HepG2 (cell line): ENCODE results near the gene P4HA3. TPM values are rescaled to one million over a fixed set of nuclear protein-coding genes. Genes with fewer than 3 reads are reported as not detected.

Experiments
- ATAC-seq: fragments of 200-7000 bp; cut with Tn5 transposase; 3 replicates; pipeline ENCODE4 v1.9.1; 2020; ENCODE audit warnings: mild to moderate bottlenecking, moderate library complexity
- Bru-seq: library from RNA; stranded (reverse); fragments of 400-500 nt; gene quantifications from one replicate; lab custom pipeline; 2021; lab: Mats Ljungman, UMichigan
- BruChase-seq, 2 experiments: library from RNA; stranded (reverse); fragments of 400-500 nt; gene quantifications; one replicate each; lab custom pipeline; 2021; lab: Mats Ljungman, UMichigan
- BruUV-seq: library from RNA; stranded (reverse); fragments of 400-500 nt; replicated peaks from 2 replicates; lab custom pipeline; 2021; lab: Mats Ljungman, UMichigan
- CTCF ChIA-PET: fragments of 300-600 bp; formaldehyde crosslinking; extraction: SDS; loops from one replicate; lab custom pipeline; 2021; ENCODE audit warnings: low total read pairs, inconsistent platforms, low intra/inter-chr PET ratio; lab: Yijun Ruan, JAX
- POLR2A ChIA-PET: fragments of 350-600 bp; sonication (Branson Sonifier 250); formaldehyde crosslinking; loops from one replicate; lab custom pipeline; 2020; ENCODE audit warnings: antibody characterized with exemption, inconsistent platforms; lab: Yijun Ruan, JAX
- DNase-seq: peaks from one replicate; pipeline ENCODE4 v3.0.0-alpha.2; 2015; ENCODE audit warnings: low spot score
- FAIRE-seq: peaks from 3 replicates; lab custom pipeline; 2011; peaks lifted over from hg19 to GRCh38; lab: Jason Lieb, UNC
- H2AFZ ChIP-seq: one replicate; pipeline ENCODE4 v1.6.1; 2011; ENCODE audit warnings: low read length, inconsistent platforms
- H3K27ac ChIP-seq: fragments of 300-600 bp; 3 replicates; pipeline ENCODE4 v1.8.0; 2011; ENCODE audit warnings: mixed run types, mild to moderate bottlenecking, mixed read lengths, low read length, inconsistent platforms; ENCODE audit not compliant: insufficient read depth; ENCODE audit errors: extremely low read length
- H3K27me3 ChIP-seq, 2 experiments: fragments of 200-600 bp in 1 of 2; 2 replicates in 1 of 2; 3 replicates in 1 of 2; pipeline versions ENCODE4 v1.6.0 to v1.8.0; 2011; ENCODE audit warnings: low read length in 2 of 2, mild to moderate bottlenecking in 2 of 2, moderate library complexity in 2 of 2, inconsistent platforms in 1 of 2; ENCODE audit not compliant: insufficient read depth in 2 of 2, control insufficient read depth in 1 of 2
- H3K36me3 ChIP-seq, 2 experiments: fragments of 200-600 bp in 1 of 2; replicated peaks in 1 of 2; 2 replicates in 1 of 2; 3 replicates in 1 of 2; pipeline versions ENCODE4 v1.5.1 to v1.8.0; 2011; ENCODE audit warnings: low read length in 2 of 2, inconsistent platforms in 1 of 2; ENCODE audit not compliant: insufficient read depth in 2 of 2, control insufficient read depth in 1 of 2
- H3K4me1 ChIP-seq: 2 replicates; pipeline ENCODE4 v1.5.1; 2012; ENCODE audit warnings: low read length, inconsistent platforms; ENCODE audit not compliant: insufficient read depth
- H3K4me2 ChIP-seq: 2 replicates; pipeline ENCODE4 v1.6.0; 2011; ENCODE audit warnings: low read depth, low read length, inconsistent platforms
- H3K4me3 ChIP-seq, 3 experiments: fragments of 200-600 bp in 1 of 3; sonication (generic), shearing (Covaris generic) in 1 of 3; replicated peaks in 1 of 3; 2 replicates each; pipeline ENCODE4 v1.5.1; 2011 to 2016; ENCODE audit warnings: low read length in 3 of 3, inconsistent platforms in 2 of 3, low read depth in 2 of 3, mild to moderate bottlenecking in 2 of 3, control low read depth in 1 of 3, mixed read lengths in 1 of 3; ENCODE audit not compliant: insufficient read depth in 1 of 3
- H3K79me2 ChIP-seq: one replicate; pipeline ENCODE4 v1.6.1; 2011; ENCODE audit warnings: low read length, inconsistent platforms; ENCODE audit not compliant: insufficient read depth
- H3K9ac ChIP-seq: 2 replicates; pipeline ENCODE4 v1.6.0; 2011; ENCODE audit warnings: mild to moderate bottlenecking, low read depth, low read length, inconsistent platforms; ENCODE audit not compliant: insufficient read depth
- H3K9me3 ChIP-seq: 2 replicates; pipeline ENCODE4 v1.5.1; 2012; ENCODE audit warnings: mild to moderate bottlenecking, low read length
- H4K20me1 ChIP-seq: 2 replicates; pipeline ENCODE4 v1.6.0; 2011; ENCODE audit warnings: inconsistent platforms, mild to moderate bottlenecking, low read length, moderate library complexity; ENCODE audit not compliant: insufficient read depth
- HNRNPLL ChIP-seq: fragments of 200-400 bp; formaldehyde crosslinking; IDR thresholded peaks from 2 replicates; pipeline ENCODE4 v1.6.1; 2017; ENCODE audit warnings: mild to moderate bottlenecking, low read depth, low read length; ENCODE audit not compliant: poor library complexity, severe bottlenecking
- MEIS1 ChIP-seq: sonication (generic); formaldehyde crosslinking; IDR thresholded peaks from 2 replicates; pipeline ENCODE4 v1.9.0; 2021; ENCODE audit warnings: mild to moderate bottlenecking, missing genetic modification reagents, moderate library complexity, borderline replicate concordance
- SOX13 ChIP-seq, 3 experiments: fragments of 450-650 bp in 1 of 3; sonication (generic) in 1 of 3; formaldehyde crosslinking in 1 of 3; IDR thresholded peaks in 2 of 3; conservative IDR thresholded peaks in 1 of 3; 2 replicates each; pipeline versions ENCODE4 v1.5.0 to v1.6.1; 2016 to 2020; ENCODE audit warnings: antibody characterized with exemption in 1 of 3, mild to moderate bottlenecking in 1 of 3, missing compliant biosample characterization in 1 of 3, missing genetic modification reagents in 1 of 3, moderate library complexity in 1 of 3
- ZFP62 ChIP-seq: sonication (generic); formaldehyde crosslinking; IDR thresholded peaks from 2 replicates; pipeline ENCODE4 v1.4.0; 2020; ENCODE audit warnings: missing genetic modification reagents
- ZNF563 ChIP-seq: sonication (generic); formaldehyde crosslinking; IDR thresholded peaks from 2 replicates; pipeline ENCODE4 v1.8.0; 2022; ENCODE audit warnings: mild to moderate bottlenecking, moderate library complexity, missing genetic modification reagents
- ZNF772 ChIP-seq: sonication (generic); formaldehyde crosslinking; IDR thresholded peaks from 2 replicates; pipeline ENCODE4 v1.5.0; 2020; ENCODE audit warnings: mild to moderate bottlenecking, missing genetic modification reagents
- ZNF878 ChIP-seq: sonication (generic); formaldehyde crosslinking; IDR thresholded peaks from 2 replicates; pipeline ENCODE4 v1.8.1; 2023; ENCODE audit warnings: mild to moderate bottlenecking, missing genetic modification reagents, moderate library complexity
- ZSCAN30 ChIP-seq: sonication (generic); formaldehyde crosslinking; IDR thresholded peaks from 2 replicates; pipeline ENCODE4 v1.5.0; 2020; ENCODE audit warnings: mild to moderate bottlenecking, missing genetic modification reagents
- WGBS: methylation state at CpG from one replicate; pipeline ENCODE4 v1.1.6; 2017; ENCODE audit warnings: low lambda C conversion rate; 5-methylcytosine and 5-hydroxymethylcytosine counted together
- in situ Hi-C: cut with HindIII; loops from 2 replicates; pipeline ENCODE4 v1.10.0; 2017; ENCODE audit warnings: low pct_unique_long_range_greater_than_20kb; ENCODE audit not compliant: extremely low pct_ligation_motif_present
- intact Hi-C: fragments of 100-400 bp; cut with micrococcal nuclease; formaldehyde crosslinking; loops from one replicate; pipeline ENCODE4 v1.10.0; 2022; ENCODE audit not compliant: unreplicated experiment
- long read RNA-seq, 2 experiments: library from RNA in 1 of 2; library from polyadenylated mRNA in 1 of 2; stranded (forward) in 1 of 2; unstranded in 1 of 2; transcript quantifications; one replicate each; pipeline ENCODE4 v2.0.0, GENCODE V29; 2019 to 2022
- polyA minus RNA-seq, 3 experiments: library from RNA; depleted of rRNA, polyadenylated mRNA; stranded (reverse); fragments of >200 nt; gene quantifications; 2 replicates each; pipeline ENCODE4 v1.2.3, GENCODE V29; 2011; ENCODE audit warnings: low replicate concordance in 1 of 3
- polyA plus RNA-seq, 8 experiments: library from polyadenylated mRNA; depleted of rRNA in 3 of 8; stranded (reverse) in 7 of 8; unstranded in 1 of 8; fragments of >200 nt; fragmentation: Illumina TruSeq in 4 of 8; extraction: Trizol in 4 of 8; gene quantifications; 2 replicates each; pipeline versions ENCODE4 v1.2.1 to v1.2.3, GENCODE V29; 2011 to 2016; ENCODE audit warnings: low read depth in 4 of 8, missing spikeins in 1 of 8, mixed read lengths in 1 of 8; ENCODE audit not compliant: insufficient read depth in 1 of 8
- total RNA-seq, 5 experiments: library from RNA; depleted of rRNA; stranded (reverse); fragments of >200 nt; fragmentation: Illumina TruSeq; extraction: Trizol; gene quantifications; 2 replicates each; pipeline ENCODE4 v1.2.3, GENCODE V29; 2016; ENCODE audit warnings: low read depth in 1 of 5
- TF ChIP-seq, protein P1 (sequence below): sonication (generic); formaldehyde crosslinking; IDR thresholded peaks from 2 replicates; pipeline ENCODE4 v1.5.1; 2020; ENCODE audit warnings: mild to moderate bottlenecking, missing genetic modification reagents, moderate library complexity
- TF ChIP-seq, protein P2 (sequence below): sonication (generic); formaldehyde crosslinking; IDR thresholded peaks from 2 replicates; pipeline ENCODE4 v1.5.0; 2020; ENCODE audit warnings: mild to moderate bottlenecking, missing genetic modification reagents, moderate library complexity

The P4HA3 gene
- total RNA-seq (2016; rRNA removed; fragmentation: Illumina TruSeq; extraction: Trizol) (not detected in 2 replicates), polyA plus RNA-seq (2011; rRNA removed) (not detected in 2 replicates), polyA minus RNA-seq (2011; rRNA and poly(A)+ RNA removed; ENCODE audit: low replicate concordance) (1.5 TPM in 1 of 2 replicates, not detected in the other), Bru-seq, nascent RNA (not detected), BruChase-seq, experiment 1, labeled RNA remaining after a 6-hour chase (percentile 3 among the genes with signal in this experiment), BruChase-seq, experiment 2, labeled RNA remaining after a 2-hour chase (percentile 9 among the genes with signal in this experiment)
- total RNA-seq (2016; cell fraction: cytosol; rRNA removed; fragmentation: Illumina TruSeq; extraction: Trizol; ENCODE audit: low read depth), result not detected in 2 replicates
- not detected in 2 replicates for total RNA-seq (2016; cell fraction: insoluble cytoplasmic fraction; rRNA removed; fragmentation: Illumina TruSeq; extraction: Trizol)
- total RNA-seq (2016; cell fraction: membrane; rRNA removed; fragmentation: Illumina TruSeq; extraction: Trizol), result not detected in 2 replicates
- not detected in 2 replicates for total RNA-seq (2016; cell fraction: nucleus; rRNA removed; fragmentation: Illumina TruSeq; extraction: Trizol)
- polyA plus RNA-seq (2011; cell fraction: cytosol; rRNA removed), result 0.03 TPM in 1 of 2 replicates, not detected in the other
- not detected in 2 replicates for polyA plus RNA-seq (2011; cell fraction: nucleus; rRNA removed)
- polyA plus RNA-seq (2012), result 0.11 TPM in 1 of 2 replicates, not detected in the other
- polyA plus RNA-seq (2016; cell fraction: cytosol; fragmentation: Illumina TruSeq; extraction: Trizol; ENCODE audit: low read depth), result 0.08 TPM in 1 of 2 replicates, not detected in the other
- not detected in 2 replicates for polyA plus RNA-seq (2016; cell fraction: insoluble cytoplasmic fraction; fragmentation: Illumina TruSeq; extraction: Trizol; ENCODE audit: low read depth)
- not detected in 2 replicates for polyA plus RNA-seq (2016; cell fraction: membrane; fragmentation: Illumina TruSeq; extraction: Trizol; ENCODE audit: low read depth)
- polyA plus RNA-seq (2016; cell fraction: nucleus; fragmentation: Illumina TruSeq; extraction: Trizol; ENCODE audit: insufficient read depth, low read depth), result not detected in 2 replicates
- not detected in 2 replicates for polyA minus RNA-seq (2011; cell fraction: cytosol; rRNA and poly(A)+ RNA removed)
- polyA minus RNA-seq (2011; cell fraction: nucleus; rRNA and poly(A)+ RNA removed), result not detected in 2 replicates
- long read RNA-seq, experiment 1, result 0 reads
- long read RNA-seq, experiment 2, result 0 reads

DNA sequence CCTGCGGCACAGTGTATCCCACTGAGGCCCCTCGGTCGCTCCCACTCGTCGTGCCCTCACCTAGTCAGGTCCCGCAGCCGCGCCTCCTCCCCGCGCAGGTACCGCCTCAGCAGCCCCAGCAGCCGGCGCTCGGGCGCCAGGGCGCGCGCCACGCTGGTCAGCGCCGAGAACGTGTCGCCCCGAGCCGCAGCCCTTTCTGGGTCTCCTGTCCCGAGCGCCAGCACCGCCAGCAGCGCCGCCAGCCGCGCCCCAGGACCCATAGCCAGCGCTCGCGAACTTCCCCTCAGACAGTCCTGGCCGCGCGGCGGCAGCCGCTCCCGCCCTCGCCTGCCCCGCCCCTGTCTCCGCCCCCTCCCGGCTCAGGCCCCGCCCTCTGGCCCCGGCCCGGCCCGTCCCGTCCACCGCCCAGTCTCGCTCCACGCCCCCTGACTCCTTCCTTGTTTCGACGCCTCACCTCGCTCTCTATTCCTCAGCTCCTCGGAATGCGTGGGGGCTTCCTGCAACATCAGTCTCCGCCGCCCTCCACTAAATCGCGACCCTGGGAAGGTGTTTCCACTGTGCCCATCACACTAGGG is at the start of gene P4HA3:
P4HA3 (minus strand) TSS at position 289 of the 575 bp plus-strand sequence; CDS start at position 260, 29 bp downstream.
- Histone ChIP-seq H3K36me3 (no peaks in the 10 kb centered on the region), H3K9me3 (peaks cover under 1% of the 10 kb centered on the region; the same call in 1 of the 2 replicates), H3K4me2 (peak within 1 kb of the TSS; percentile 66), H3K4me1 (peaks cover 5% of the 10 kb centered on the region), H3K4me3 (peak within 1 kb of the TSS; percentile 32 to 67 (median 36); a peak in 4 of 6 replicates), H3K79me2 (no peaks in the 10 kb centered on the region), H3K27me3 (peaks cover 0 to 14% of the 10 kb centered on the region in 2 experiments; a peak in 3 of 5 replicates), H4K20me1 (no peaks in the 10 kb centered on the region), H3K9ac (no peak within 1 kb of the TSS), H3K27ac (no peak within 1 kb of the TSS), H2AFZ (no peak within 1 kb of the TSS)
- no TSS peak for BruUV-seq
- no peak for FAIRE-seq
- peak; percentile 95 for ATAC-seq
- in situ Hi-C loops (no loop called here), intact Hi-C loops (no loop called here)
- 40% methylated on average over 23 of the region's 62 CpGs for WGBS
- TF ChIP-seq ZSCAN30 (CRISPR knock-in tag) (no peak), HNRNPLL (peak; percentile 56), ZNF563 (peak; percentile 58; the same call in 1 of the 2 replicates), ZFP62 (CRISPR knock-in tag) (no peak), ZNF878 (CRISPR knock-in tag) (no peak), MEIS1 (CRISPR knock-in tag) (no peak), ZNF772 (CRISPR knock-in tag) (no peak), SOX13 (IDR thresholded peaks at IDR 0.05) (no peak), SOX13 (CRISPR knock-in tag; conservative IDR thresholded peaks at IDR 0.05 in 1 of 2, IDR thresholded peaks at IDR 0.05 in 1 of 2) (no peak)
- TF ChIP-seq, protein P1, sequence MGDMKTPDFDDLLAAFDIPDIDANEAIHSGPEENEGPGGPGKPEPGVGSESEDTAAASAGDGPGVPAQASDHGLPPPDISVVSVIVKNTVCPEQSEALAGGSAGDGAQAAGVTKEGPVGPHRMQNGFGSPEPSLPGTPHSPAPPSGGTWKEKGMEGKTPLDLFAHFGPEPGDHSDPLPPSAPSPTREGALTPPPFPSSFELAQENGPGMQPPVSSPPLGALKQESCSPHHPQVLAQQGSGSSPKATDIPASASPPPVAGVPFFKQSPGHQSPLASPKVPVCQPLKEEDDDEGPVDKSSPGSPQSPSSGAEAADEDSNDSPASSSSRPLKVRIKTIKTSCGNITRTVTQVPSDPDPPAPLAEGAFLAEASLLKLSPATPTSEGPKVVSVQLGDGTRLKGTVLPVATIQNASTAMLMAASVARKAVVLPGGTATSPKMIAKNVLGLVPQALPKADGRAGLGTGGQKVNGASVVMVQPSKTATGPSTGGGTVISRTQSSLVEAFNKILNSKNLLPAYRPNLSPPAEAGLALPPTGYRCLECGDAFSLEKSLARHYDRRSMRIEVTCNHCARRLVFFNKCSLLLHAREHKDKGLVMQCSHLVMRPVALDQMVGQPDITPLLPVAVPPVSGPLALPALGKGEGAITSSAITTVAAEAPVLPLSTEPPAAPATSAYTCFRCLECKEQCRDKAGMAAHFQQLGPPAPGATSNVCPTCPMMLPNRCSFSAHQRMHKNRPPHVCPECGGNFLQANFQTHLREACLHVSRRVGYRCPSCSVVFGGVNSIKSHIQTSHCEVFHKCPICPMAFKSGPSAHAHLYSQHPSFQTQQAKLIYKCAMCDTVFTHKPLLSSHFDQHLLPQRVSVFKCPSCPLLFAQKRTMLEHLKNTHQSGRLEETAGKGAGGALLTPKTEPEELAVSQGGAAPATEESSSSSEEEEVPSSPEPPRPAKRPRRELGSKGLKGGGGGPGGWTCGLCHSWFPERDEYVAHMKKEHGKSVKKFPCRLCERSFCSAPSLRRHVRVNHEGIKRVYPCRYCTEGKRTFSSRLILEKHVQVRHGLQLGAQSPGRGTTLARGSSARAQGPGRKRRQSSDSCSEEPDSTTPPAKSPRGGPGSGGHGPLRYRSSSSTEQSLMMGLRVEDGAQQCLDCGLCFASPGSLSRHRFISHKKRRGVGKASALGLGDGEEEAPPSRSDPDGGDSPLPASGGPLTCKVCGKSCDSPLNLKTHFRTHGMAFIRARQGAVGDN, result peak; percentile 51
- TF ChIP-seq, protein P2, sequence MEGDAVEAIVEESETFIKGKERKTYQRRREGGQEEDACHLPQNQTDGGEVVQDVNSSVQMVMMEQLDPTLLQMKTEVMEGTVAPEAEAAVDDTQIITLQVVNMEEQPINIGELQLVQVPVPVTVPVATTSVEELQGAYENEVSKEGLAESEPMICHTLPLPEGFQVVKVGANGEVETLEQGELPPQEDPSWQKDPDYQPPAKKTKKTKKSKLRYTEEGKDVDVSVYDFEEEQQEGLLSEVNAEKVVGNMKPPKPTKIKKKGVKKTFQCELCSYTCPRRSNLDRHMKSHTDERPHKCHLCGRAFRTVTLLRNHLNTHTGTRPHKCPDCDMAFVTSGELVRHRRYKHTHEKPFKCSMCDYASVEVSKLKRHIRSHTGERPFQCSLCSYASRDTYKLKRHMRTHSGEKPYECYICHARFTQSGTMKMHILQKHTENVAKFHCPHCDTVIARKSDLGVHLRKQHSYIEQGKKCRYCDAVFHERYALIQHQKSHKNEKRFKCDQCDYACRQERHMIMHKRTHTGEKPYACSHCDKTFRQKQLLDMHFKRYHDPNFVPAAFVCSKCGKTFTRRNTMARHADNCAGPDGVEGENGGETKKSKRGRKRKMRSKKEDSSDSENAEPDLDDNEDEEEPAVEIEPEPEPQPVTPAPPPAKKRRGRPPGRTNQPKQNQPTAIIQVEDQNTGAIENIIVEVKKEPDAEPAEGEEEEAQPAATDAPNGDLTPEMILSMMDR, result 0 out of 2 replicates have a peak, but pooled peaks have one; percentile 15
- ChIA-PET CTCF (no interaction called here), POLR2A (no interaction called here)
- peak; percentile 13 for DNase-seq
